Natural killer cell treated with Interleukin-12 subunit alpha and Interleukin-12 subunit beta and Interleukin-15 and Interleukin-18, amount 100 ng/mL, for 72 hours (primary cell): Measurements from ENCODE around the gene PRDM16. TPM values are rescaled to one million over a fixed set of nuclear protein-coding genes. Genes with fewer than 3 reads are reported as not detected.

Experiments
- ATAC-seq, 2 donors: fragments of 150-1000 bp; cut with Tn5 transposase in 1 of 2; sonication (Bioruptor Pico), chemical (Tn5 transposase) in 1 of 2; 2 replicates each; pipeline ENCODE4 v1.10.0; 2021
- DNase-seq: peaks from one replicate; pipeline ENCODE4 v3.0.0; 2022; ENCODE audit warnings: low spot score
- H3K27ac Mint-ChIP-seq, 2 donors: 1 replicate in 1 of 2; 2 replicates in 1 of 2; pipeline ENCODE4 v1.8.0; 2022; ENCODE audit warnings: mixed read lengths in 2 of 2, mild to moderate bottlenecking in 1 of 2, moderate library complexity in 1 of 2
- H3K27me3 Mint-ChIP-seq, 2 donors: 1 replicate in 1 of 2; 2 replicates in 1 of 2; pipeline ENCODE4 v1.8.0; 2022; ENCODE audit warnings: mixed read lengths in 2 of 2
- H3K36me3 Mint-ChIP-seq: one replicate; pipeline ENCODE4 v1.8.0; 2022; ENCODE audit warnings: mixed read lengths
- H3K4me1 Mint-ChIP-seq, 2 donors: 1 replicate in 1 of 2; 2 replicates in 1 of 2; pipeline ENCODE4 v1.8.0; 2022; ENCODE audit warnings: low read depth in 2 of 2, mixed read lengths in 2 of 2, mild to moderate bottlenecking in 1 of 2
- H3K4me3 Mint-ChIP-seq: one replicate; pipeline ENCODE4 v1.8.0; 2022; ENCODE audit warnings: mixed read lengths
- H3K9me3 Mint-ChIP-seq: 2 replicates; pipeline ENCODE4 v1.8.0; 2022; ENCODE audit warnings: mixed read lengths
- total RNA-seq, 2 donors: library from RNA; stranded (reverse); gene quantifications; one replicate each; pipeline ENCODE4 v1.2.3, GENCODE V29; 2022

Gene PRDM16
- total RNA-seq, 2 donors from 2014 or later: not detected

DNA sequence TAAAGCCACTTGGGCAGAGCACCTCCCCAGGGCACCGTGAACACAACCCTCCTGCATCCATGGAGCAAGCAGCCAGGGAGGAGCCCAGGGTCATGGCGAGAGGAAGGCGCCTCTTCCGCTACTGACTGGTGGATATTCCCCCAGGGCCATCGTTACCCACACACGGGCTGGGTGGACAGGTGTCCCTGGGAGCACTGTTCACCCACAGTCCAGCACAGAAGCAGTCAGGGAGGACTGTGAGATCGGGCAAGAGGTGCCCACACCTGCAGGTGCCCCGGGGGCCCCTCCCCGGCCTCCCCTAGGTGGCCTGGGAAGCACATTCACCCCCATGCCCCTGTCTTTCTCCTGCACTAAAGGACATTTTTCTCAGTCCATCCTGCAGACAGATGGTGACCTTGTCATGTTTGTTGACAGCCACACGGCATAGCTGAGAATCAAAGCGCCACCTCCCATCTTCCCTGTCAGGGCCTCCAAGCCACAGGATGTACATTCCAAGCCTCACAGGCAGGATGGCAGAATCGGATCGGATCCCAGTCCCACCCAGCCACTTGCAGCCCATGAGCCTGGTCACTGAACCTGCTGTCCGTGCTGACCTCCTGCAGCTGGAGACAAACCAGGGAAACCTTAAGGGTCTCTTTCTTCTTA lies 160.2 kb downstream of the PRDM16 start:
- H3K27ac Mint-ChIP-seq: no peak overlapping the region
- DNase-seq (no peak), ATAC-seq (no peak)
- H3K4me1 Mint-ChIP-seq: no peaks in the 10 kb centered on the region
- H3K27me3 Mint-ChIP-seq: no peaks in the 10 kb centered on the region
- H3K4me3 Mint-ChIP-seq: no peak overlapping the region
- no peaks in the 10 kb centered on the region for H3K36me3 Mint-ChIP-seq
- H3K9me3 Mint-ChIP-seq: no peaks in the 10 kb centered on the region

DNA sequence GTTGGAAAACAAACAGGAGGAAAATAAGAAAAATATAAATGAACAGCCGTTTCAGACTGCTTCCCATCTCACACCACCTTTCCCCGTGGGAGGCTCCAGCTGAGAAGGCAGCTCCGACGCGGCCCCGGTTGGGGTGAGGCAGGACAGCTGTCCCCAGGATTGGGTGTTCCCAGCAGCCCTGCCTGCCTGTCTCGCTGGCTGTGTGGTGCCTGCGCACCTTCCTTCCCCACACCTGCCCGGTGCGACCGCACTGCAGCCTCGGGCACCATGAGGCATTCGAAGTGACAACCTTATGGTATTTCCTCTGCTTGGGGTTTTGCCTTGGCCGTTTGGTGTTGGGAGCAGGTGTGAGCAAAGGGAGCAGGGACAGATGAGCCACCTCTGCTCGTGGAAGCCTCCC lies 161.6 kb downstream of the PRDM16 start:
- Mint-ChIP-seq H3K4me3 (no peak overlapping the region), H3K4me1 (no peaks in the 10 kb centered on the region), H3K27me3 (no peaks in the 10 kb centered on the region), H3K36me3 (no peaks in the 10 kb centered on the region), H3K9me3 (no peaks in the 10 kb centered on the region), H3K27ac (no peak overlapping the region)
- DNase-seq: no peak
- no peak for ATAC-seq

DNA sequence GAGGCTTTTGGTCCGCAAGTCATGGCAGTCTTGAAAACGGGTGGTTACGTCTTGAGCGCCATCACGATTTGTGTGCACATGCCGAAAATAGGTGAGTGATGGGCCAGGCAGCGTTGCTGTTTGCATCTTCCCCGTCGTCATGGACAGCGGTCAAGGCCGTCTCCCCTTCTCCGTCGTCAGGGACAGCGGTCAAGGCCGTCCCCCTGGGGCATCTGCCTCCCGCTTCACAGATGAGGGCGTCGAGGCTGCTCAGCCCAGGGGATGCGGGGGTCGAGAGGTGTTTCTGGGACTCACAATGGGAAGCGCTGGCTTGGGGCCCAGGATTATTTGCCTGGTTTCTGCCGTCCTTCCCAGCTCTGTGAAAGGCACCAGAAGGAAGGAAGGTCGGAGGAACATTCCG lies 162.2 kb downstream of the PRDM16 start:
- Mint-ChIP-seq H3K27me3 (no peaks in the 10 kb centered on the region), H3K36me3 (no peaks in the 10 kb centered on the region), H3K4me3 (no peak overlapping the region), H3K9me3 (no peaks in the 10 kb centered on the region), H3K4me1 (no peaks in the 10 kb centered on the region), H3K27ac (no peak overlapping the region)
- DNase-seq: no peak
- no peak for ATAC-seq

DNA sequence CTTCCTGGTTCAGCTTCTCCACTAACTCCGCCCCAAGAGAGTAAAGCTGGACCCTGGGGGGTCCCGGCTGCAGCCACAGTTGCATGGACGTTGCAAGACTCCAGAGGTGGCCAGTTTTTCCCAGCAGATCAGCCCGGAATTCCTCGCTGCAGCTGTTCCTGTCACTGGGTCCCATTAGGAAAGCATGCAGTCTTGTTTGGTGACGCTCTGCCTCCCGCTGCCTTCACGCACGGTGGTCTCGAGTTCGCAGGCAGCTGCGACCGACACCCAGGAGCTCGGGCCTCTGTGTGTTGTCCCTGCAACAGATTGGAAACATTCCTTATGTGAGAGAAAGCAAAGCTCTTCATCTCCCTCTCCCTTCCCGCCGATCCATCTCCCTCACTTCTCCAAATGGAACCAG lies 162.8 kb downstream of the PRDM16 start:
- H3K4me3 Mint-ChIP-seq: no peak overlapping the region
- no peaks in the 10 kb centered on the region for H3K36me3 Mint-ChIP-seq
- no peaks in the 10 kb centered on the region for H3K27me3 Mint-ChIP-seq
- H3K4me1 Mint-ChIP-seq: no peaks in the 10 kb centered on the region
- no peaks in the 10 kb centered on the region for H3K9me3 Mint-ChIP-seq
- DNase-seq (no peak), ATAC-seq (no peak)
- H3K27ac Mint-ChIP-seq: no peak overlapping the region

- Mint-ChIP-seq H3K4me3 (no peak overlapping the region), H3K4me1 (no peaks in the 10 kb centered on the region), H3K27me3 (no peaks in the 10 kb centered on the region), H3K36me3 (no peaks in the 10 kb centered on the region), H3K27ac (no peak overlapping the region), H3K9me3 (no peaks in the 10 kb centered on the region)
- DNase-seq (no peak), ATAC-seq (no peak)
These were observed 164.0 kb downstream of the PRDM16 start for GRCh38 chr1:3233031-3233430.

DNA sequence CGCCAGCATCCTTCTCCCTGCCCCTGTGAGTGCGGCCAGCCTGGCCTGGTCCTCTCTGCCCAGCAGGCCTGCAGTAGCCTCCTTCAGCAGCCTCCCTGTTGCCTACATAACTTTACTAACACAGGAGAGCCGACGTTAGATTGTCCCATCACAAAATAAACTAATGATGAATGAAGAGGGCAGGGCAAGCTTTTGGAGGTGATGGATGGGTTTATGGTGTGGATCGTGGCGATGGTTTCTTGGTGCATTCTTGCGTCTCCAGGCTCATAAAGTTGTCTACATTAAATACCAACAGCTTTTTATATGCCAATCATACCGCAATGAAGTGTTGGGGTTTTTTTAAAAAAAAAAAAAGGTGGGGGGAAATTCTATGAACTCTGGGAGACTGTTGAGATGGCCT lies 164.5 kb downstream of the PRDM16 start:
- Mint-ChIP-seq H3K36me3 (no peaks in the 10 kb centered on the region), H3K4me3 (no peak overlapping the region), H3K27ac (no peak overlapping the region), H3K27me3 (no peaks in the 10 kb centered on the region), H3K4me1 (no peaks in the 10 kb centered on the region), H3K9me3 (no peaks in the 10 kb centered on the region)
- ATAC-seq (no peak), DNase-seq (no peak)

- H3K27me3 Mint-ChIP-seq: no peaks in the 10 kb centered on the region
- no peaks in the 10 kb centered on the region for H3K4me1 Mint-ChIP-seq
- H3K9me3 Mint-ChIP-seq: no peaks in the 10 kb centered on the region
- DNase-seq (no peak), ATAC-seq (no peak)
- H3K36me3 Mint-ChIP-seq: no peaks in the 10 kb centered on the region
- no peak overlapping the region for H3K27ac Mint-ChIP-seq
- H3K4me3 Mint-ChIP-seq: no peak overlapping the region
These were observed 165.3 kb downstream of the PRDM16 start for GRCh38 chr1:3234281-3234680.

DNA sequence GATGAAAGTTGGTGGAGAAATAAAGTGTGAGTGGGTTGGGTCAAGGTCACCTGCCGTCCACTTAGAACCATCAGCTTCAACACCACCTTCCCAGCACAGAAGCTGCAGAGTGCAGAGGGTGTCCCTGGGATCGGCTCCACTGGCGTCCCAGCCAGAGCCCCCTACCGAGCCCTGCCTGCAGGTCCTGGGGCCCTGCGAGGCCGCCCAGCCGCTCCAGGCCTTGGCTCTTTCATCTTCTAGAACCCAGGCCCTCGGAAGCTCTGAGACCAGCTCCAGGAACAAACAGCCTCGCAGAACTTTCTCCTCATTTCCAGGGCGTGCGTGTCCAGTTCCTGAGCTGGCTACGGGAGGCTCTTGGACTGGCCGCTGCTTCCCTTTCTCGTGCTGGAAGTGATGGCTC lies 166.0 kb downstream of the PRDM16 start:
- no peak for ATAC-seq
- H3K4me3 Mint-ChIP-seq: no peak overlapping the region
- no peaks in the 10 kb centered on the region for H3K27me3 Mint-ChIP-seq
- H3K27ac Mint-ChIP-seq: no peak overlapping the region
- DNase-seq: no peak
- no peaks in the 10 kb centered on the region for H3K9me3 Mint-ChIP-seq
- no peaks in the 10 kb centered on the region for H3K36me3 Mint-ChIP-seq
- H3K4me1 Mint-ChIP-seq: no peaks in the 10 kb centered on the region

GRCh38 chr1:3235496-3235895 lies 166.5 kb downstream of the PRDM16 start:
- no peak for DNase-seq
- Mint-ChIP-seq H3K27me3 (no peaks in the 10 kb centered on the region), H3K27ac (no peak overlapping the region), H3K4me3 (no peak overlapping the region), H3K36me3 (no peaks in the 10 kb centered on the region), H3K9me3 (no peaks in the 10 kb centered on the region), H3K4me1 (no peaks in the 10 kb centered on the region)
- ATAC-seq: no peak

DNA sequence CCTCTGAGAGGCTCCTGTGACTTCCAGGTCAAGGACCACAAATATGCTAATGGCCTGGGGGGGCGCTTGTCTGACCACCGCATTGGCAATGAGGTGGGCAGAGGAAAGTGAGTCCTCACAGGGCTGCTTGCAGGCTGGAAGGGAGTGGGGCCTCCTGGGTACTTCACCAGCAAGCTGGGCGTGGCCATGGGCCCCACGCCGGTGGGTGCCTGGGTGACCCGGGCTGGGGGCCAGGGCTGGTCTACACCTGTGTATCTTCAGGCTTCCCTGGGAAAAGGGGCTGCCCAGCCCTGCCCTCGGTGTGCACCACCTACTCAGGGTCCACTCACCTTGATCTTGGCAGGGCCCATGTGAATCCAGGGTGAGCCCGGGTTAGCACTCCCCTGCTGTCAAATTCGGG lies 167.4 kb downstream of the PRDM16 start:
- ATAC-seq (no peak), DNase-seq (no peak)
- Mint-ChIP-seq H3K27me3 (no peaks in the 10 kb centered on the region), H3K36me3 (no peaks in the 10 kb centered on the region), H3K4me1 (peaks cover 0 to under 1% of the 10 kb centered on the region in 2 donors), H3K9me3 (no peaks in the 10 kb centered on the region), H3K4me3 (no peak overlapping the region), H3K27ac (no peak overlapping the region)

- H3K4me3 Mint-ChIP-seq: no peak overlapping the region
- H3K36me3 Mint-ChIP-seq: no peaks in the 10 kb centered on the region
- no peak overlapping the region for H3K27ac Mint-ChIP-seq
- DNase-seq (no peak), ATAC-seq (no peak)
- no peaks in the 10 kb centered on the region for H3K9me3 Mint-ChIP-seq
- H3K27me3 Mint-ChIP-seq: no peaks in the 10 kb centered on the region
- H3K4me1 Mint-ChIP-seq: peaks cover 0 to 3% of the 10 kb centered on the region in 2 donors
These were observed 168.0 kb downstream of the PRDM16 start for GRCh38 chr1:3236955-3237354.

DNA sequence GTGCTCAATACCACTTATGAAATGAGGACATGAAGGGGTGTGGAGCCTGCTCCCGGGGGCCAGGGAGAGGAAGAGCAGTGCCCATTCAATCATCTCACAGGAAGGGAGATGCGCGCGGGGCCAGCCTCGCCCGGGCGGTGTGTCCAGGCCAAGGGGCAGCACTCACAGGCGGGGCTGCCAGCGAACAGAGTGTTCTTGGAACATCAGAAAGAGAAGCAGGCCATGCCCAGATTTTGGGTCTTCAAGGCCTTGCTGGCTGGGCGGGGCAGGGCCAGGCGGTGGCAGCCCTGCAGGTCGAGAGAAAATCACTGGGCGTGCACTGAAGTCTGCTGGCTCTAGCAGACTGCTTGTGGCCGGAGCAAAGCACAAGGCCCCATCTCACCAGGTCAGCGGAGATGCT lies 168.6 kb downstream of the PRDM16 start:
- Mint-ChIP-seq H3K27me3 (no peaks in the 10 kb centered on the region), H3K4me1 (peaks cover 0 to 3% of the 10 kb centered on the region in 2 donors), H3K36me3 (no peaks in the 10 kb centered on the region), H3K4me3 (no peak overlapping the region), H3K9me3 (no peaks in the 10 kb centered on the region), H3K27ac (no peak overlapping the region)
- ATAC-seq (no peak), DNase-seq (no peak)

DNA sequence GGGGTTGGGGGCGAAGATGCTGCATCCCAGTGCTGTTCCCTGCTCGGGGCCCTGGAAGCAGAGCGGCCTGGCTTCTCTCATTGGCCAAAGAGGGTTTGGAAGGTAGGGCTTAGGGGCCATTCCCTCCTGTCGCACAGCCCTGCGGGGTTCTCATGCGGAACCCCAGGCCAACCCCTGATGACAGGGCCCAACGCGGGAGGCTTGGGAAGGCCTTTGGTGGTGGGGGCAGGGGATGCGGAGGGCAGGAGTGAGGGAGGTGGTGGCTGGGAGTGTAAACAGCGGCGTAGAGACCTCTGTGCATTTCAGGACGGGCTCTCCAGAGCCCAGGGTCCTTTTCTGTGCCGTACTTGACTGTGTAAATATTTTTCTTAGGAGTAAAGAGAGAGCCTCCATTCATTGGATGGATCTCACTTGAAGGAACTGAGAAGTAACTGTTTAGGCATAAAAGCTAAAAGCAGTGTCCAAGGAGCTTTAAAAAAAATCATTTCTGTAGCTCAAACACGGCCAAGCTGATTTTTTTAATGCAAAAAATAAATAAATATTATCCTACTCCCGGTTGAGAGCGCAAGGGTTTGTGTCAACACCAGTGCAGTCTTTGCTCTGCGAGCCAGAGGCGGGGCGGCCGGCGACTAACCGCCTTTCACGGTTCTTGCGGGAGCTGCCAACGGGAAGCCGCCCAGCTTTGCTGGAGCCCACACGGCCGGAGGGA lies 169.1 kb downstream of the PRDM16 start:
- ATAC-seq (no peak), DNase-seq (no peak)
- H3K9me3 Mint-ChIP-seq: no peaks in the 10 kb centered on the region
- H3K4me3 Mint-ChIP-seq: no peak overlapping the region
- H3K27ac Mint-ChIP-seq: no peak overlapping the region
- no peaks in the 10 kb centered on the region for H3K27me3 Mint-ChIP-seq
- peaks cover 0 to 3% of the 10 kb centered on the region in 2 donors for H3K4me1 Mint-ChIP-seq
- no peaks in the 10 kb centered on the region for H3K36me3 Mint-ChIP-seq

GRCh38 chr1:3238703-3239278 lies 169.8 kb downstream of the PRDM16 start:
- no peak overlapping the region for H3K27ac Mint-ChIP-seq
- no peak overlapping the region for H3K4me3 Mint-ChIP-seq
- H3K27me3 Mint-ChIP-seq: no peaks in the 10 kb centered on the region
- ATAC-seq (no peak), DNase-seq (no peak)
- no peaks in the 10 kb centered on the region for H3K9me3 Mint-ChIP-seq
- H3K4me1 Mint-ChIP-seq: peaks cover 0 to 3% of the 10 kb centered on the region in 2 donors
- H3K36me3 Mint-ChIP-seq: no peaks in the 10 kb centered on the region
